GM12872 (cell line): ENCODE measurements around the gene SLC17A3.

Experiments
- CTCF ChIP-seq: IDR thresholded peaks from 3 replicates; pipeline ENCODE4 v1.5.1; 2011; ENCODE audit warnings: low read depth, mild to moderate bottlenecking, low read length, moderate library complexity; ENCODE audit not compliant: insufficient read depth

SLC17A3 gene, protein sequence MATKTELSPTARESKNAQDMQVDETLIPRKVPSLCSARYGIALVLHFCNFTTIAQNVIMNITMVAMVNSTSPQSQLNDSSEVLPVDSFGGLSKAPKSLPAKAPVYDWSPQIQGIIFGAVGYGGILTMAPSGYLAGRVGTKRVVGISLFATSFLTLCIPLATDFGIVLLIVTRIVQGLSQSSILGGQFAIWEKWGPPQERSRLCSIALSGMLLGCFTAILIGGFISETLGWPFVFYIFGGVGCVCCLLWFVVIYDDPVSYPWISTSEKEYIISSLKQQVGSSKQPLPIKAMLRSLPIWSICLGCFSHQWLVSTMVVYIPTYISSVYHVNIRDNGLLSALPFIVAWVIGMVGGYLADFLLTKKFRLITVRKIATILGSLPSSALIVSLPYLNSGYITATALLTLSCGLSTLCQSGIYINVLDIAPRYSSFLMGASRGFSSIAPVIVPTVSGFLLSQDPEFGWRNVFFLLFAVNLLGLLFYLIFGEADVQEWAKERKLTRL

GRCh38 chr6:25874118-25874517 lies at the start of gene SLC17A3:
SLC17A3 (minus strand) TSS chr6:25874243; CDS start chr6:25868387, 5,856 bp downstream.
- no peak for TF ChIP-seq CTCF

DNA sequence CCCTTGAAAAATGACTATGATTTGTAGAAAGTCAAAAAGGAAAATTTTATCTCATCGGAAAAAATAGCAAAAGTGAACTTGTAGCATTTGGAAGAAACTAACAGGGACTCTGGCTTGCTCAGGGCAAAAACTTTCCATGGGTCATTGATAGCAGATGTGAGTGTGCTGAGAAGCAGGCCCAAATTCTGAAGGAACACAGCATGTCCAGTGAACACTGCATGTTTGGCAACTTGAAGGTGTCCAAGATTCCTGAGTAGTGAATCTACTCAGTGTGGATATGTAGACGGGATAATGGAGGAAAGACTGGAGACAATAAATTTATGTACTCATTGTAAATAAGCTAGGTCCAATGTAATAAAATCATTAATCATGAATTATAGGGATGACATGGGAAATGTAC lies 48.3 kb upstream of the SLC17A3 start:
- TF ChIP-seq CTCF = no peak

DNA sequence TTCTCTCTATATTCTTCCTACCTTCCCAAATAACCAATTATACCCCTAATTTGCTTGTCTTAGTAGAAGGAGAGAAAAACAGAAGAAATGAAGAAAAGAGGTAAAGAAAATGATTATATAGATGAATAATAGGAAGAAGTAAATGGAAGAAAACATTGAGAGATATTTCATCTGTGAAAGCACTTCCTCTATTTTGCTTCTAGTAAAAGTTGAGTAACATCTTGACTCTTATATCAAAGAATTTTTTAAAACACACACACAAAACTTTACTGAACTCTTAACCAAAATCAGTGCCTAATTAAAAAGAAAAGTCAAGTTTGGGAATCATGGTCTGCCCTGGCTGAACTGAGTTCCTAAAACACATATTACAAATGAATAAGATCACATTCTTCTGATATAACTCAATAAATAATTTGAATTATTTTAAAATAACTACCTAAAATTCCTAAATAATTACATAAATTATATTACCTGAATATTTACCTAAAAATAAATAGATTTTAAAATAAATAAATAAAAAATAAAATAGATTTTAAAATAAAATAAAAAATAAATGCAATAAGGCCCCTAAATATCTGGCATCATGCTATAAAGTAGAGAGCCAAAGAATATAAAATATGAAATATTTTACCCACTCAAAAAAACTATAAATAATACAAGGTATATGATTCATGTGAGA lies 47.6 kb upstream of the SLC17A3 start:
- TF ChIP-seq CTCF = no peak

- no peak for TF ChIP-seq CTCF
These were observed 45.6 kb upstream of the SLC17A3 start for GRCh38 chr6:25919657-25920056.

- no peak for TF ChIP-seq CTCF
These were observed 44.1 kb upstream of the SLC17A3 start for GRCh38 chr6:25918083-25918683.

- TF ChIP-seq CTCF = no peak
These were observed 42.9 kb upstream of the SLC17A3 start for GRCh38 chr6:25916789-25917490.

- TF ChIP-seq CTCF = no peak
These were observed 42.3 kb upstream of the SLC17A3 start for GRCh38 chr6:25916330-25916729.
